LHCN-M2 (cell line): ENCODE data around the gene DLGAP5. TPM values are rescaled to one million over a fixed set of nuclear protein-coding genes. Genes with fewer than 3 reads are reported as not detected.

Experiments
- DNase-seq: peaks from one replicate; pipeline ENCODE4 v3.0.0-alpha.2; 2012; ENCODE audit warnings: low read depth
- total RNA-seq: library from RNA; depleted of rRNA; stranded (reverse); fragments of >200 nt; gene quantifications from 2 replicates; pipeline ENCODE4 v1.2.3, GENCODE V29; 2014; rRNA removed

DLGAP5 gene
- total RNA-seq, 1 experiment from 2014 or later = 91.2 TPM

DNA sequence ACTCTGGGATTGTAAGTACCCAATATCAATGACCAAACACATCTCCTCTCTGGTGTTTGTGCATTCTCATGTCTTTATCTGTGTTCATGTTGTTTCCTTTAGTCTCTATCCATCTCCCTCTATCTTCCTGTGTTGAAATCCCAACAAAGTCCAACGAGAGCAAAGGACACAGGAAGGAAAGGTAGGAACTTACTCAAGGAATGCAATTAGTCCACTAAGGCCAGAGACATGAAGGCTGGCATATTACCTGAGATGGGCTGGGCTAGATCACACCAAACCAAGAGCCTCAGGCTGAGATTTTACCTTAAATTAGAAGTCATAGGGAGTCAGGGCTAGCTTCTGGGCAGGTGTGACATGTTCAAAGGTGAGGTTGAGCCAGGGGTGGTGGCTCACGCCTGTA, 76.7 kb downstream of the DLGAP5 start:
- no peak for DNase-seq

DNA sequence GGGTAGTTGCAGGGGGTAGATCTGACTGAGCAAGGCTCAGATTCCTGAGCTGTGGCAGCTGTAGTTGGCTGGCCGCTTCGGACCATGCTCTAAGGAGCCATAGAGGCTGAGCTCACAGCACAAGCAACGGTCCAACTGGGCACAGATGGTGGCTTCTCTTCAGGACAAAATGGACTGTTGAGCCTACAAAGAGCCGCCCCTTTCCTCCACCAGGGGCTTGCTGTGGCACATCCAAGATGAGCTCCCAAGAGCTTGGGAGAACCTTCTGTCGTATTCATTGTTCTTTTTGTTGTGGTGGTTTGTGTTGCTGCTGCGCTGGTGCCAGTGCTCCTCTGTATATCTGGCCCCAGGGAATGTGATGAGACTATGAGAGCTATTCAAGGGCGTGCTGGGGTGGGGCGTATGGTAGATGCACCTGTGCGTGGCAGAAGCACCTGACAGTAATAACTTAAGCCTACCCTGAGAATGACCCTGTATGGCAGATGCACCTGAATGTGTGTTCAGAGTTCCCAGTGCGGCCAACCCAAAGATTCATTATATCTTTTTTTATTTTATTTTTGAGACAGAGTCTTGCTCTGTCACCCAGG, 80.2 kb downstream of the DLGAP5 start:
- no peak for DNase-seq

DNA sequence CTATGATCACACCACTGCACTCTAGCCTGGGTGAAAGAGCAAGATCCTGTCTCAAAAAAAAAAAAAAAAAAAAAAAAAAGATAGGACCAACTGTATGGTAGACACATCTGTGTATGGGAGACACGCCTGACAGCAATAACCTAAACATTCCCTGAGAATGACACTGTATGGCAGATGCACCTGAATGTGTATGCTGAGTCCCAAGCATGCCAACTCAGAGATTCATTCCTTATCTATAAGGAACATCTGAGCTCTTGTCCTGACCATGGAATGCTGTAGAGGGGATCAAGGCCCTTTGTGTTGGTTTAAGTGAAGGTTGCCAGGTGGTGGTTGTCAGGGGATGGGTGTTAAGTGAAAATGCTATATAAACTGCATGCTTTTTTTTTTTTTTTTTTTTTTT, 81.5 kb downstream of the DLGAP5 start:
- no peak for DNase-seq

DNA sequence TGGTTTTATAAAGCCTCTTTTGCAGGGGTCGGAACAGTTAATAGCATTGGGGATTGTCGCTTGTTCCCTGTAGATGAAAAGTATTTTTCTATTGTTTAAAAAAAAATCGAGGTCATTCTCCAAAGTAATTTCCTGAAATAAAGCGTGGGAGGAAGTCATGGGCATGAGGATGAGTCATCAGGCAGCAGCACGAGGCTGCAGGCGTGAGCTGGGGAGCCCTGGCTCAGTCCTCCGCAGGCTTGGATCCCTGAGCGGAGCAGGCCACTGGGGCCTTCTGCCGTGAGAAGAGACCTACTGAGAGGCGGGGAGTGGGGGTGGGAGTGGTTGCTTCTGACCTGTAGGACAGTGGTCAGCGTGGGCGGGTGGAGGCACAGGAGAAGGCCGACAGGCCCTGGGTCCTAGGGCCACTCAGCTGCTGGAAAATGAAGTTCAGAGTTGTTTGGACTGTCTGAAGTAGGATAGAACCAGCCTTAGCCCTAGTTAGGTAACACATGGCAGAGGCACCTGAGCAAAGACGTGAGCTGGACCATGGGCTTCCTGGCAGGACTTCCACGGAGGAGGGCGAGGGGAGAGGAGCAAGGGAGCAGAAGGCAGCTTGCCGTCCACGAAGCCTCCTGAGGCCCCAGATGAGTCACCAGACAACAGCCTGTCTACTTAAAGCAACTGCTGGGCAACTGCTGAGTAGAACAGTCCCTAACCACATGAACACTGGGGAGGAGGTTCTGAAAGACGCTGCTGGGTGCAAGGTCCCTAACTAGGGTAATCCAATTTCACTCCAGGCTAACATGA, 83.4 kb downstream of the DLGAP5 start:
- peak; percentile 98 for DNase-seq

DNA sequence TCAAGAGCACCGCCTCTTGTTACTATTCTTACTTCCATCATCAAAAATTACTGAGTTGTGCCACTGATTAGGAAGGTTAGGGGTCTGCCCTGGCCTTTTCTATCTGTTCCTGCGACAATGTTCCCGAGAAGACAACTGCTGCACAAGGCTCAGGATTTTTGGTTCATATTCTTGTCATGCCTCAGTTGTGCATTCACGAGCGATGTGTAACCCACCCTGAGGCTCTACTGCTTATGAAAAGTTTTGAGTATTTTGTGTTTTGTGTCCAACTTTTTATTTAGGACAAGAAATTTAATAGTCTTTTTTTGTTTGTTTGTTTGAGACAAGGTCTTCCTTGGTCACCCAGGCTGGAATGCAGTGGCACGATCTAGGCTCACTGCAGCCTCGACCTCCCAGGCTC, 85.4 kb downstream of the DLGAP5 start:
- DNase-seq = no peak

DNA sequence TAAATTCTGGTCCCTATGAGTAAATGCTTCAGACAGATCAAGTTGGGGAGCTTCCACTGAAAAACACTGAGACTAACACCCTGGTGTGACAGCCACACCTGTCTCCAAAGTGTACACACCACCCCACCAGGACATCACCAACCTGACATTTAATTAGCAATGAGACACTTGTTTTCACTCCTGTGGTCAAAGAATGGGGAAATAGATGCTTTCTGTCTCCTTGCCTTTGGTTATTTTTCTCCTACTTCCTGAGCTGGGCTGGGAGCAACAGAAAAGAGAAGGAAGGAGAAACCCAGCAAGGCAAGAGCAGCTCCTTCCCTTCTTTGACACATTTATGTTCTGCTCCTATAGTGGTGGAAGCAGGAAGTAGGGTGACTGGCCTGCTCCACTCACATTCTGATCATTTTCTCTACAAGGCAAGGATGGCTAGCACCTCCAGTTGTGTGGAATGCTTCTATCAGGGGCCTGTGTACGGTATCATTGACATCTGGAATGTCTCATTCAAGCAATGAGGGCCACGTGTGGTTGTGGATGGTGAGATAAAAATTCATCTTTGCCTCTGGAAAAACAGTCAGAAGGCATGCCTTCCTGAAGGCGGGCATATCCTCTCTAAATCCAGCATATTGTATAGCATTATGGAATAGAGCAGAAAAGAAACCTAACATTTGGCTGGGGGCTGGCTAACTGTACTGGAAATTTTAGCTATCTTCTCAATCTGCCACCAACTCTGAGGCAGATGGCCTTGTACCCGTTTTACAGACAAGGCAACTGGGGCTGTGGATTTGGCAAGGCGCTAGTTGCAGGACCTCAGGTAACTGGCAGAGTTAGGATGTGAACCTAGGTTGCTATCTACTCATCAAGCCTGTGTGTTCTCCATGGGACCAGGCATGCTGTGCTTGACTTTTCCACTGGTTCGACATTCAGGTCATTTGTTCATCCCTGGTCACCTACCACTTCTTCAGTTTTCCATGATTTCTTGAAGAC, 87.1 kb downstream of the DLGAP5 start:
- DNase-seq = no peak

DNA sequence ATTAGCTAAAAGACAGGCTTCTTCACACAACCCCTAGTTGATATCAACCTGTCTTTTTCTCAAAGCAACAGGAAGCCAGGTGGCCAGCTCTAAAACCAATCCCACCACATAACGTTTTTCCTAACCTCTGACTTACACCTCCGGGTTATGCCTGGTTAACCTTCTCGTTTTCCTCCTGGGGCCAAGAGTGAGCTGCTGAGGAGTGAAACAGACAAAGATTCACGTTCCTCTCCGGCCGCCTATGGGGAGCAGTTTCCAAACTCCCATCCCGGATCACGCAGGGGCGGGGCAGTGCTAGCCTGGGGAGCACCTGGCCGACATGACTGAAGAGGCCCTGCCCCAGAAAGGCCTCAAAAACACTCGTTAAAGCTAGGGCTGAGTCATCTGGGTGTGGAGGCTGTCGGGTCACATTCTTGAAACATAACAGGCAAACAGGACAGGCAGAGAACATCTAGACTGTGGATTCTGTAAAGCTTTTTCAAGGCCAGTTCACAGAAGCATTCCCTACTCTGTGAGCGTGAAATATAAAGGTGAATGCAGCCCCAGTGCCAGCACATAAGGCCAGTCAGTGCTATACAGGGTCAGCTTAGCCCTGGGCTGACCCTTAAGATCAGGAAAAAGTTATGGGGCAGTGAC, 88.3 kb downstream of the DLGAP5 start:
- peak; percentile 98 for DNase-seq

DNA sequence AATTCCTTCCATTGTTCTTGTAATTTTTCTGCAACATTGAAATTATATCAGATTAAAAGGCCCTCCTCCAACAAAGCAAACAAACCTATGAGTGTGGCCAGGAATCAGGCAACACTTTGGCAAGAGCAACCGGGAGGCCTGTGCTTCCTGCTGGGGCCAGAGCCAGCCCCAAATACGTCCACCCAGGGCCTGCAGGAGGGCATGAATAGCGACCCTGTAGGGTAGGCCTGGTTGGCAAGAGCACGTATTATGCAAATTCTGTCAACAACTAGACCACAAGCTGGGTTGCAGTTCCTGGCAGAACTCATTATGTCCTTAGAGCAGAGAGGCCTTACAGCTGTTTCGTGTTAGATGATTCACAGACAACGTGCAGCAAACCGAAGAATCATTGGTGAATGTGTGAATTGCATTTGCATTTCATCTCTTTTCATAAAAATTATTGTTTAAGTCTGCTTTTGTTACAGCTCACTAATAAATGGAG, 89.2 kb downstream of the DLGAP5 start:
- peak; percentile 99 for DNase-seq

DNA sequence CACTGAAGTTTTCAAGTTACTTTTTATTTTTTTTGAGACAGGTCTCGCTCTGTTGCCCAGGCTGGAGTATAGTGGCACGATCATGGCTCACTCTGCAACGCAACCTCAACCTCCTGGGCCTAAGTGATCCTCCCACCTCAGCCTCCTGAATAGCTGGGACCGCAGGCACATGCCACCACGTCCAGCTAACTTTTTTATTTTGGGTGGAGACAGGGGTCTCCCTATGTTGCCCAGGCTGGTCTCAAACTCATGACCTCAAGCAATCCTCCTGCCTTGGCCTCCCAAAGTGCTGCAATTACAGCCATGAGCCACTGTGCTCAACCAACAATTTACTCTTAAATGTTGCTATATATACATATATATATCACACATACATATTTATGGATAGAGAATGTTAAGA, 89.7 kb downstream of the DLGAP5 start:
- DNase-seq = no peak

- DNase-seq = no peak
Observed at GRCh38 chr14:55099756-55100155, 91.6 kb downstream of the DLGAP5 start.

DNA sequence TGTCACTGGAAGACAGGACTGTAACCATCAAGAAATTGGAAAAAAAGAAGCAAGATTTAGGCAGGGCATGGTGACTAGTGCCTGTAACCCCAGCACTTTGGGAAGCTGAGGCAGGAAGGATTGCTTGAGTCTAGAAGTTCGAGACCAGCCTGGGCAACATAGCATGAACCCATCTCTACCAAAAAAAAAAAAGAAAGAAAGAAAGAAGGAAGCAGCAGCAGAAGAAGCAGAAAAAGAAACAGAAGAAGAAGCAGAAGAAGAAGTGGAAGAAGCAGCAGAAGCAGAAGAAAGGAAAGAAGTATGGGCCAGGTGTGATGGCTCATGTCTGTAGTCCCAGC, 92.9 kb downstream of the DLGAP5 start:
- no peak for DNase-seq

Other genes with a start within 250 kb of the DLGAP5 start
- gene WDHD1, start 164.5 kb downstream of the DLGAP5 start, total RNA-seq = 25.5 and 26.4 TPM in 2 replicates
- 21.7 and 33.9 TPM in 2 replicates for gene SOCS4, start 164.3 kb downstream of the DLGAP5 start, total RNA-seq
- gene MAPK1IP1L, start 139.9 kb downstream of the DLGAP5 start, total RNA-seq = 117 and 196 TPM in 2 replicates
- gene LGALS3, start 62.3 kb downstream of the DLGAP5 start, total RNA-seq = 247 and 288 TPM in 2 replicates
- 13.7 and 14.0 TPM in 2 replicates for gene FBXO34, start 79.8 kb upstream of the DLGAP5 start, total RNA-seq
- 9.0 and 9.5 TPM in 2 replicates for gene ATG14, start 220.2 kb upstream of the DLGAP5 start, total RNA-seq
- gene TBPL2, start 249.0 kb upstream of the DLGAP5 start, total RNA-seq = not detected in 2 replicates